Stimulated activated naive CD8-positive, alpha-beta T cell treated with anti-CD3 and anti-CD28 coated beads, Interleukin-15, Interleukin-2, amounts not matched to agents 100 U/mL and 50 U/mL, for 24 hours (primary cell): ENCODE results near the gene CLCN3.
"Not testable (repeated sequence)": the region's sequence is repeated elsewhere in the genome, so short reads cannot be mapped to it uniquely, and the experiment has no call there.

ENCODE experiments used
- ATAC-seq: fragments of 150-1000 bp; cut with Tn5 transposase; one replicate; pipeline ENCODE4 v1.10.0; 2021
- DNase-seq: peaks from one replicate; pipeline ENCODE4 v3.0.0; 2021

CLCN3 gene

DNA sequence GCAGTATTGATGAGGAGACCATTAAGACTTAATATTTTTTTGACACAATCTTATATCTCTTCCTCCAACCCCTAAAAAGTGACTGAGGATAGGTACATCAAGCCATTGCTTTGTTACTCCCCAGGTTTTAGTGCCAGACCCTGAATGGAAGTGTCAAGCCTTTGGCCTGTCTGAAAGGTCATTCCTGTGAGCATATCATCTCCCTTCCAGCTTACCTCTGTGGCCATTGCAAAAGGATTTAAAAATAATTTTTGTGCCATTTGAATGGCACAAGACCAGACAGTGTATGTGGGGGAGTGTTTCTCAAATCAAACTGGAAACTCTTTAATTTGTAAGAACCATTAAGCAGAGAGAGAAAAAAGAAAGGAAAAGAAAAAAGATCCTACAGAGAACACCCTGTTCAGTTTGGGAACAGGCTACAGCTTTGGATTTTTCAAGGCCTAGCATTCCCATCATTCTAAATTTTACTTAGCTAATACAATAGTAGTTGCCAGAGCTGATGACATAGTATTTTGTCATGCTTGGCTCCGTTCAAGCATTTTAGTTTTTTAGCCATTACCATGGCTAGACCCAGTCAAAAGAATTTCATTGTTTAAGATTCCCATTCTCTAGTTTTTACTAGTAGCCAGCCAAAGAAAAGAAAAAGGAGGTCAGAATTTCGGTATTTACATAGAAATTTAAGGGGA lies 87.7 kb downstream of the CLCN3 start:
- DNase-seq (no peak), ATAC-seq (no peak)

DNA sequence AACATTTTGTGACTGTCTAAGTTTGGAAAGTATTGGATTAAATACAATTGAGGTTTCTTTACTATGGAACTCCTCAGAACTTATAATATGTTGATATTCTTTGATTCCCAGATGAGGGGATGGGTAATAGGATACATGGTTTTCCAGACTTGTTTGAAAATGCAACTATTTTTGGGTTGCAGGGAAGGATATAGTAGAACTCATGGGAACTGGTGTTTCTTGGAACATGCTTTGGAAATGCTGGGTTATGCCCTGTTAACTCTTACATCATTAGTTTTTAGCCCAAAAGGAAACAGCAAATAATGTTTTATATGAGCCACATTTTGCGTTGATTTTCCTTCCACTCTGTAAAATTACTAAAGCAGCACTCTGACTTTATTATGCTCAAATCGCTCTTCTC lies 95.4 kb downstream of the CLCN3 start:
- DNase-seq (no peak), ATAC-seq (no peak)

DNA sequence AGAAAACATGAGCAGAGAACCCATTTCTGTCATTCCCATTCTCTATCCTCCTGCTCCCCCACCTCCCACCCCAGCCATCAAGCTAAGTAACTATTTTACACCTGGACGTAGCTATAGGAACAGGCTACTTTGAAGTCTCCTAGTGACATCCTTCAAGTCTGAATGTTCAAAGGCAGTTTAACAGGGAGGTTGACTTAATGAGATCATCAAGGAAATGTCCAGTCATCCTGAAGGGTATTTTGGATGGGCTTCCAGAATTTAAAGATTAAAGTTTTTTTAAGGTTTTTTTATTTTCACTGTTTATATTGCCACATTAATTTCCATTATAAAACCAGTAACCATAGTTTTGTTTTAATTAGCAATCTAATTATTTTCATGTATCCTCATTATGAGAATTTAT lies 96.3 kb downstream of the CLCN3 start:
- DNase-seq (no peak), ATAC-seq (no peak)

GRCh38 chr4:169720529-169720928 lies 100.2 kb downstream of the CLCN3 start:
- no peak for ATAC-seq

GRCh38 chr4:169723207-169723965 lies 103.0 kb downstream of the CLCN3 start:
- DNase-seq (no peak), ATAC-seq (no peak)

More at GRCh38 chr4:169720529-169720928, 100.2 kb downstream of the CLCN3 start:
- no peak for DNase-seq

DNA sequence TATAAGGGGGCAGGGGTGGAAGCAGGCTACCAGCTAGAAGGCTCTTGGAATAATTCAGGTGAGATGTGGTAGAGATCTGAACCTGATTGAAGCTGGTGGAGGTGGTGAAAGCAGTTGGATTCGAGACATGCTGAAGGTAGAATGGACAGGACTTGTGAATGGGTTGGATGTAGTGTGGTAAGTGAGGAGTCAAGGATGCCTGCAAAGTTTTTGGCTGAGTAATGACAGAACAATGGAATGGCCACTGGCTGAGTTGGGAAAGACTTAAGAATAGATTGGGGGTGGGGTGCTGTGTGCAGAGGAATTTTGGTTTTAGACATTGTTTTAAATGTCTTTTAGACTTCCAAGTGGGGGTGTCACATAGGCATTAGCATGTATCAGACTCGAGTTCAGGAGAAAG lies 103.9 kb downstream of the CLCN3 start:
- ATAC-seq (no peak), DNase-seq (no peak)

GRCh38 chr4:169727616-169728015 lies 107.2 kb downstream of the CLCN3 start:
- ATAC-seq, result no peak
- DNase-seq, result no peak

GRCh38 chr4:169730564-169730963 lies 110.2 kb downstream of the CLCN3 start:
- ATAC-seq (no peak), DNase-seq (no peak)

DNA sequence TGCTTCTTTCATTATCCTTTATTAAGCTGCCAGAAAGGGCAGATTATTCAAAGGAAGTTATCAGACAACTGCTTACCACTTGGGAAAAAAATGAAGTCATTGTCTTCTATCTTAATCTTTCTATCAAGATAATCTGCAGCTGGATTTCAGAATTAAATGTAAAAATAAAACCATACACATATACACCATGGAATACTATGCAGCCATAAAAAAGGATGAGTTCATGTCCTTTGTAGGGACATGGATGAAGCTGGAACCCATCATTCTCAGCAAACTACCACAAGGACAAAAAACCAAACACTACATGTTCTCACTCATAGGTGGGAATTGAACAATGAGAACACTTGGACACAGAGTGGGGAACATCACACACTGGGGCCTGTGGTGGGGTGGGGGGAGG lies 118.2 kb downstream of the CLCN3 start:
- not testable (repeated sequence) for DNase-seq, ATAC-seq

GRCh38 chr4:169741569-169741968 lies 121.2 kb downstream of the CLCN3 start:
- DNase-seq, result no peak
- ATAC-seq, result no peak

- DNase-seq, result no peak
- no peak for ATAC-seq
Observed at GRCh38 chr4:169744601-169745000, 124.2 kb downstream of the CLCN3 start.

- ATAC-seq (peak; percentile 71), DNase-seq (no peak)
Observed at GRCh38 chr4:169745291-169745690, 124.9 kb downstream of the CLCN3 start.

- DNase-seq (no peak), ATAC-seq (no peak)
Observed at GRCh38 chr4:169756971-169757574, 136.7 kb downstream of the CLCN3 start.

GRCh38 chr4:169757575-169758184 lies 137.3 kb downstream of the CLCN3 start, which contains the start of gene HPF1:
Gene HPF1 (minus strand): TSS chr4:169757944. CDS start chr4:169757877, 67 bp downstream.
- ATAC-seq (peak; percentile 96), DNase-seq (peak; percentile 96)

DNA sequence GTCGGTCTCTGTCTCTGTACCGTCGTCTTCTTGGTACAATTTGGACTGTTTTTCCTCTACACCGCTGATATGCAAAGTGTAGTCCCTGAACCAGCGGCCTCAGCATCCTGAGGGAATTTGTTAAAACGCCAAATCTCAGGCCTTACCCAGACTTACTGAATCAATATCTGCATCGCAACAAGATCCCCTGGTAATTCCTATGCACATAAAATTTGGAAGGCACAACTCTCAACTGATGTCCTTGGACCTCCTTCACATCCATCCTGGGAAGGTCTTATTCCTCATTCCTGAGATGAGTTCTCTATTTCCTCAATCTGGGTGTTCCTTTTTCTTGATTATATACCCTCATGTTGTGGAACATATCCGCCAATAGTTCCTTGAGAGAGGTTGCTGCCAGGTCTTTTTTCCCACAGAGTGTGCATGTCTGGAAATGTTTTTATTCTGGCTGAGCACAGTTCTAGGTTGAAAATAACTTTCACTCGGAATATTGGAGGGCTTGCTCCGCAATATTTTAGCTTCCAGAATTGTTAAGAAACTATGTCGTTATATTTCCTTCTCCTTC lies 138.1 kb downstream of the CLCN3 start:
- no peak for ATAC-seq
- no peak for DNase-seq

DNA sequence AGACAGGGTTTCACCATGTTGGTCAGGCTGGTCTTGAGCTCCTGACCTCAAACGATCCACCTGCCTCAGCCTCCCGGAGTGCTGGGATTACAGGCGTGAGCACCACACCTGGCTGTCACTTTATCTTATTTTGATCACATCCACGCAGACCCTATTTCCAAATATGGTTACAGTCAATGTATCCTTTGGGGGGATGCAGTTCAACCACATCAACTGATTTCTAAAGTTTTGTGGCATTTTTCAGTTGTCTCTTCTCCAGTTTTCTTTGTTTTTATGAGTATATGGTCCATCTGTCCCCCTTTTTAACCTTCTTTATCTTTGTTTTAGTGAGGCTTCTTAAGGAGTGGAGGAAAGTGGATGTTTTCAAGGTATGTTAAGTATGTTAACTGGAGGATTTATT lies 141.5 kb downstream of the CLCN3 start:
- ATAC-seq (no peak), DNase-seq (no peak)

DNA sequence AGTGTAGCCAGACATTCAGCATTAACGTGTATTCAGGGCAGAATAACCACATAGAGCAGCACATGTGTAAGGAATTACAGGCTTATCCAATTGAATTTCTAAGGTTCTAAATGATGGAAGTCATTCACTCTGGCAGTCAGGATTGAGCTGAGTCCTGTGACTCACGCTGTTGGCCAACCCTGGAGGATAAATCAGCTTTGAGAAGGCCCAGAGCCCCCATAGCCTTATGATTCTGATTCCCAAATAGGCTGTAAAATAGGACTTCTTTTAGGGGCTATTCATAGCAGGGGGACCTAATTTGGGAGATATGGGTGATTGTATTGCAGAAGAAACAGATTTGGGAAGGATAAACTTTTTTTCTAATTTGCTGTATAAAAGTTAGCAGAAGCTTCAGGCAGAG lies 145.5 kb downstream of the CLCN3 start:
- DNase-seq (no peak), ATAC-seq (no peak)

GRCh38 chr4:169766741-169767140 lies 146.4 kb downstream of the CLCN3 start:
- ATAC-seq, result no peak
- DNase-seq, result no peak

GRCh38 chr4:169768385-169768784 lies 148.0 kb downstream of the CLCN3 start:
- ATAC-seq (no peak), DNase-seq (no peak)

DNA sequence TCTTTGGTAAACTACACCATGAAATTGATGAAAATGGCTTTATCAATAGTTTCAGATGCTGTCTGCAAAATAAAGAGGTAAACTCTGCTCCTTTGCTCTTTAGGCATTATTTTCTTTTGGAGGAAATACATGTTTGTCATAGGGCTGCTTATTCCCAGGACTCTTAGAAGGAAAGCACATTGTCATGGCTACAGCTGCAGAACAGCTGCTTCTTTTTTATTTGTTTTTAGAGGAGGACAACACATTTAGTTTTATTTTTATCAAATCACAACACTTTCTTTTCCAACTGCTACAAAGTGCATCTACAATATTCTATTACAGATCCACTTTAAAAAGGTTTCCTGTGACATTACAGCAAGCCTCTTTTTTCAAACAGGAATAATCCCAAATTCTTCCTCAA lies 150.0 kb downstream of the CLCN3 start:
- DNase-seq (no peak), ATAC-seq (no peak)

DNA sequence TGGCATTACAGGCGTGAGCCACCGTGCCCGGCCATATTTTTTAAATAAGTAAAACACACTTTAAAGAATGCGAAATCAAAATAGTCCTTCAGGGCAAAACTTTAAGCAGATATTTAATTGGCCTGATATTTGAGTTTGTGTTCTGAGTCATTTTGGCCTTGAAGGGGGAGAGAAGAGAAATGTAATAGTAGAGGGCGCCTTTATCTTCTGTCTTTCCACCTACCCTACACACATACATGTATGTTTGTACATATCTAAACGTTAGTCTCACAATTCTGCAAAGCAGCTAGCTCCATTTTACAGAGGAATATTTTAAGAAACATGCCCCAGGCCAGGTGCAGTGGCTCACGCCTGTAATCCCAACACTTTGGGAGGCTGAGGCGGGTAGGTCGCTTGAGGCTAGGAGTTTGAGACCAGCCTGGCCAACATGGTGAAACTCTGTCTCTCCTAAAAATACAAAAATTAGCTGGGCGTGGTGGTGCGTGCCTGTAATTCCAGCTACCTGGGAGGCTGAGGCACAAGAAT lies 151.2 kb downstream of the CLCN3 start:
- ATAC-seq, DNase-seq: not testable (repeated sequence)
